ENCODE data around the gene PLA2G4A. TPM values are rescaled to one million over a fixed set of nuclear protein-coding genes. Genes with fewer than 3 reads are reported as not detected.
"Not testable (repeated sequence)": the region's sequence is repeated elsewhere in the genome, so short reads cannot be mapped to it uniquely, and the experiment has no call there.

Gene PLA2G4A
- total and polyA plus RNA-seq, 7 donors = 0.24 to 0.71 (median 0.44) TPM

DNA sequence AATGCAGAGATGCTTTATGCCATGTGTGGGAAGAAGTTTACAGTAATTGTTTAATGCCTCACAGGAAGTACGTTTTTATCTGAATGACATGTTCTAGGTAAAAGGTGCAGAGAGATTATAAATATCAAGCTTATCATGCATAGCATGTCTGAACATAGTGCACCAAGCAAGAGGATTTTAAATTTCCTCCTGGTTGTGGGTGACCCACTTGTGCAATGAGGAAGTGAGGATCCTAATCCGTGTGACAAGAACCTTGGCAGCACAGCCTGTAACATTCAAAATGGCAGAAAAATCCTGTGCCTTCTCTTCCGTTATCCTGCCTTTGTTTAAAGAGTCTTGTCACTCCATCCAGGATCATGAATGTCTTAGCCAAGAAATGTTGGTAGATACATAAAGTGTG, 75.6 kb downstream of the PLA2G4A start:
- Histone ChIP-seq H3K27ac (no peak overlapping the region), H3K4me1 (no peaks in the 10 kb centered on the region), H3K36me3 (ENCODE audit: insufficient read depth in 1 of 2, low read depth in 1 of 2) (no peaks in the 10 kb centered on the region), H3K9me3 (no peaks in the 10 kb centered on the region), H3K27me3 (ENCODE audit: insufficient read depth in 3 of 3, low read length in 2 of 3) (no peaks in the 10 kb centered on the region), H3K4me3 (no peak overlapping the region)
- ATAC-seq = no peak
- intact Hi-C loops (cut with DNase I) = no loop called here
- 56 to 69% (median 64%) methylated on average over 3 of the region's 3 CpGs for WGBS, 3 donors
- DNase-seq = no peak
- TF ChIP-seq, protein P1, sequence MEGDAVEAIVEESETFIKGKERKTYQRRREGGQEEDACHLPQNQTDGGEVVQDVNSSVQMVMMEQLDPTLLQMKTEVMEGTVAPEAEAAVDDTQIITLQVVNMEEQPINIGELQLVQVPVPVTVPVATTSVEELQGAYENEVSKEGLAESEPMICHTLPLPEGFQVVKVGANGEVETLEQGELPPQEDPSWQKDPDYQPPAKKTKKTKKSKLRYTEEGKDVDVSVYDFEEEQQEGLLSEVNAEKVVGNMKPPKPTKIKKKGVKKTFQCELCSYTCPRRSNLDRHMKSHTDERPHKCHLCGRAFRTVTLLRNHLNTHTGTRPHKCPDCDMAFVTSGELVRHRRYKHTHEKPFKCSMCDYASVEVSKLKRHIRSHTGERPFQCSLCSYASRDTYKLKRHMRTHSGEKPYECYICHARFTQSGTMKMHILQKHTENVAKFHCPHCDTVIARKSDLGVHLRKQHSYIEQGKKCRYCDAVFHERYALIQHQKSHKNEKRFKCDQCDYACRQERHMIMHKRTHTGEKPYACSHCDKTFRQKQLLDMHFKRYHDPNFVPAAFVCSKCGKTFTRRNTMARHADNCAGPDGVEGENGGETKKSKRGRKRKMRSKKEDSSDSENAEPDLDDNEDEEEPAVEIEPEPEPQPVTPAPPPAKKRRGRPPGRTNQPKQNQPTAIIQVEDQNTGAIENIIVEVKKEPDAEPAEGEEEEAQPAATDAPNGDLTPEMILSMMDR (IDR thresholded peaks at IDR 0.05) = no peak

DNA sequence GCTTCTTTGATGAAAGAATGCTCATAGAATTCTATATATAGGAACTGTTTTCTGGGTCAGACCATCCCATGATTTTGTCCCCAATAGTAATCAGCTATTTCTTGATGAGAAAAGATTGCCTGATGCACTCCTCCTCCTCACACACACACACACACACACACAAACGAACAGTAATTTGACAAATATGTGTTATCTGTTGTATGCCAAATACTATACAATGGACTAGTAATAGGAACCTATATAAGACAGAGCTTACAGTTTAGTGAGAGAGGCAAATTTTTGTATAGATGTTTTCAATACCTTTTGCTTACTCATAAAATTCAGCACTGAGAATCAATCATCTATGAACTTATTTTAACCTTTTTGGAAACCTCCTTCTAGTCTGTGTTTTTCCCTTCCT, 76.8 kb downstream of the PLA2G4A start:
- TF ChIP-seq, protein P1 (IDR thresholded peaks at IDR 0.05) = no peak
- intact Hi-C loops (cut with DNase I) = no loop called here
- WGBS, 3 donors = 39 to 63% (median 54%) methylated on average over 1 of the region's 1 CpG

DNA sequence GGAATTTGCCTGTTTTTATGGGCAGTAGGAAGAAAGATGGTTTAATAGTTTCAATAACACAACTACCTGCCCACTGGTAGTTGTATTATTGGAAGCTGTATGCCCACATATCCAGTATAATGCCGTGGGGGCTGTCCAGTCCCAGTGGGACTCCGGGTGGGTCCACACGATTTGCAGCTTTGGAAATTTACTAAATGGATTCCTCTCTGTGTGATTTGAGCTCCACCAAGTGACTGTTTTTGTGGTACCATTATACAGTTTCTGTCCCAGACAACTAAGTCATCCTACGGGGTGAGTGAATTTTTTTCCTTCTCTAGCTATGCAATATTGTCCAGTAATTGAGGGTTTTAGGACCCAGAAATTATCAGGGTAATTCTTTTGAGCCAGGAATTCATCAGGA, 86.8 kb downstream of the PLA2G4A start:
- Histone ChIP-seq H3K27me3 (ENCODE audit: insufficient read depth in 3 of 3, low read length in 2 of 3) (no peaks in the 10 kb centered on the region), H3K4me1 (no peaks in the 10 kb centered on the region), H3K9me3 (no peaks in the 10 kb centered on the region), H3K36me3 (ENCODE audit: insufficient read depth in 1 of 2, low read depth in 1 of 2) (no peaks in the 10 kb centered on the region), H3K4me3 (no peak overlapping the region), H3K27ac (no peak overlapping the region)
- WGBS, 3 donors = 69 to 78% (median 77%) methylated on average over 4 of the region's 4 CpGs
- intact Hi-C loops (cut with DNase I) = no loop called here
- no peak for ATAC-seq
- no peak for DNase-seq
- TF ChIP-seq, protein P1 (IDR thresholded peaks at IDR 0.05) = no peak

More for the DNA sequence above, 76.8 kb downstream of the PLA2G4A start:
- no peaks in the 10 kb centered on the region for H3K27me3 ChIP-seq (ENCODE audit: insufficient read depth in 3 of 3, low read length in 2 of 3)
- DNase-seq = no peak
- ATAC-seq = no peak
- no peak overlapping the region for H3K27ac ChIP-seq
- no peak overlapping the region for H3K4me3 ChIP-seq
- H3K9me3 ChIP-seq = no peaks in the 10 kb centered on the region
- H3K36me3 ChIP-seq (ENCODE audit: insufficient read depth in 1 of 2, low read depth in 1 of 2) = no peaks in the 10 kb centered on the region
- H3K4me1 ChIP-seq = no peaks in the 10 kb centered on the region

DNA sequence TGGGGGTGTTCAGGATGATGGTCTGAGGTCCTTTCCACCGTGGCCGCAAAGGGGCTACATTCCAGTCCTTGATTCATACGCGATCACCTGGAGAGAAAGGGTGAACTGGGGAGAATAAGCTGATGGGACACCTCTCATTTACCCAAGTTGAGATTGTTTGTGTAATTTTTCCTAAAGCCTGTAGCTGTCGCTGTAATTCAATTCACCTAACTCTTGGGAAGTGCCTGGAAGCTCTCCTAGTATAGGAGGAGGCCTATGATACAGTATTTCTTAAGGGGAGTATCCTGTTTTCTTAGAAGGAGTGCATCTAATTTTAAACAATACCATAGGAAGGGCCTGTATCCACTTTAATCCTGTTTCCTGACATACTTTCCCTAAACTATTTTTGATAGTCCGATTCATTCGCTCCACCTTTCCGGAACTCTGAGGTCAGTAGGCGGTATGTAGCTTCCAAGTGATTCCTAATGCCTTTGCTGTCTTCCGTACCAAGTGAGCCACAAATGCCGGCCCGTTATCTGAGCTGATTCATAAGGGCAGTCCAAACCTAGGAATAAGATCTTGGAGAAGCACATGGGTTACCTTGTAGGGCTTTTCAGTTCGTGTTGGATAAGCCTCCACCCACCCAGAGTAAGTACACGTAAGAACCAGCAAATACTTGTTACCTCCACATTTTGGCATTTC, 88.5 kb downstream of the PLA2G4A start:
- H3K36me3 ChIP-seq (ENCODE audit: insufficient read depth in 1 of 2, low read depth in 1 of 2); ATAC-seq; DNase-seq; intact Hi-C loops (cut with DNase I); H3K27me3 ChIP-seq (ENCODE audit: insufficient read depth in 3 of 3, low read length in 2 of 3); H3K9me3 ChIP-seq; H3K27ac ChIP-seq; H3K4me3 ChIP-seq; H3K4me1 ChIP-seq: not testable (repeated sequence)
- WGBS, 3 donors = 74 to 80% (median 77%) methylated on average over 14 of the region's 14 CpGs

DNA sequence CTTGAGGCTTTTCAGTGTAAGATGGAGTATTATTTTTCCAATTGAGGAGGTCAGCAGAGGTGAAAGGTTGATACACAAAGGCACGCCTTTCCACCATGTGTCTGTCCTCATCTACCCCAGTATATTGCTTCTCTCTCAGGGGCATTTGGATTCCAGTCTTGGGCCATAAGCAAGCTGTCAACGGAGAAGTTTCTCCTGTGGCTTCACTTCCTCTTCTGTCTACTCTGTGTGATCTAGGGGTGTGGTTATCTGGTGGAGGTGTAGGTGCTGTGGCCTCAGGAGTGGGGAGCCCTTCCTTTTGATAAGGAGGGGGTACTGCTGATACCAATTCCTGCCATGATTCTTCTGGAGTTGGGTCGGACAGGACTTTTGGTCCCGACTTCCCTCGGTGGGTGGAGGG, 92.6 kb downstream of the PLA2G4A start:
- intact Hi-C loops (cut with DNase I); ATAC-seq; H3K27ac ChIP-seq; DNase-seq; H3K27me3 ChIP-seq (ENCODE audit: insufficient read depth in 3 of 3, low read length in 2 of 3); H3K4me3 ChIP-seq; H3K9me3 ChIP-seq; H3K36me3 ChIP-seq (ENCODE audit: insufficient read depth in 1 of 2, low read depth in 1 of 2); H3K4me1 ChIP-seq: not testable (repeated sequence)
- WGBS, 3 donors = 88 to 93% (median 90%) methylated on average over 5 of the region's 5 CpGs

DNA sequence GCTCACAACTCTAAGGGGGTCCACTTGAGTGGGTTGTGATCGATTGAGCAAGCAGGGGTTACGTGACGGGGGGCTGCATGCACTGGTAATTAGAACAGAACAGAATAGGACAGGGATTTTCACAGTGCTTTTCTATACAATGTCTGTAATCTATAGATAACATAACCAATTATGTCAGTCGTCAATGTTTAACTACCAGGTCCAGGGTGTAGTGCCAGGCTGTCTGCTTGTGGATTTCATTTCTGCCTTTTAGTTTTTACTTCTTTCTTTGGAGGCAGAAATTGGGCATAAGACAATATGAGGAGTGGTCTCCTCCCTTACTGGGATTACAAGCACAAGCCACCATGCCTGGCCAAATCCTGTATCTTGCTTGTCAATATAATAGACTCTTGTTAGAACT, 94.1 kb downstream of the PLA2G4A start:
- H3K27me3 ChIP-seq (ENCODE audit: insufficient read depth in 3 of 3, low read length in 2 of 3); H3K4me3 ChIP-seq; ATAC-seq; H3K9me3 ChIP-seq; H3K27ac ChIP-seq; intact Hi-C loops (cut with DNase I); H3K4me1 ChIP-seq; H3K36me3 ChIP-seq (ENCODE audit: insufficient read depth in 1 of 2, low read depth in 1 of 2); DNase-seq: not testable (repeated sequence)
- 57 to 62% (median 61%) methylated on average over 4 of the region's 4 CpGs for WGBS, 3 donors
